K562 (cell line): Measurements from ENCODE around the gene CORO6. TPM values are rescaled to one million over a fixed set of nuclear protein-coding genes. Genes with fewer than 3 reads are reported as not detected.
A peak's percentile ranks its signal among the peaks of the same experiment; 100 is the strongest.

Source experiments
- FOS ChIP-seq: IDR thresholded peaks from 3 replicates; pipeline ENCODE4 v1.6.1; 2011; ENCODE audit not compliant: insufficient read length; ENCODE audit errors: extremely low read depth
- FOXA1 ChIP-seq: fragments of 450-650 bp; IDR thresholded peaks from 2 replicates; pipeline ENCODE4 v1.6.1; 2016; ENCODE audit warnings: mild to moderate bottlenecking, borderline replicate concordance
- HDAC1 ChIP-seq, 2 experiments: fragments of 450-650 bp; IDR thresholded peaks; 2 replicates each; pipeline ENCODE4 v1.6.1; 2016 to 2017; ENCODE audit warnings: inconsistent platforms in 1 of 2, mild to moderate bottlenecking in 1 of 2, moderate library complexity in 1 of 2
- ILK ChIP-seq: fragments of 450-650 bp; IDR thresholded peaks from 2 replicates; pipeline ENCODE4 v1.6.1; 2016; ENCODE audit warnings: missing genetic modification characterization, low read depth, mild to moderate bottlenecking, missing compliant biosample characterization, moderate library complexity, borderline replicate concordance
- MAZ ChIP-seq, 2 experiments: fragments of 450-650 bp in 1 of 2; sonication (generic) in 1 of 2; formaldehyde crosslinking; IDR thresholded peaks in 1 of 2; conservative IDR thresholded peaks in 1 of 2; 2 replicates each; pipeline versions ENCODE4 v1.4.0 to v1.5.0; 2020; ENCODE audit warnings: mild to moderate bottlenecking in 1 of 2, missing genetic modification reagents in 1 of 2
- MECOM ChIP-seq: fragments of 250-450 bp; sonication (Bioruptor Pico); IDR thresholded peaks from 2 replicates; pipeline ENCODE4 v1.8.0; 2022; ENCODE audit warnings: inconsistent platforms
- MIER1 ChIP-seq: fragments of 450-650 bp; IDR thresholded peaks from 2 replicates; pipeline ENCODE4 v1.6.1; 2016; ENCODE audit warnings: antibody characterized with exemption, mild to moderate bottlenecking, low read depth
- NCOA2 ChIP-seq, 2 experiments: fragments of 450-650 bp; IDR thresholded peaks; 2 replicates each; pipeline ENCODE4 v1.6.1; 2018; ENCODE audit warnings: mild to moderate bottlenecking in 2 of 2, moderate library complexity in 1 of 2; ENCODE audit not compliant: partially characterized antibody in 2 of 2
- NEUROD1 ChIP-seq: fragments of 150-350 bp; IDR thresholded peaks from 2 replicates; pipeline ENCODE4 v1.6.1; 2014; ENCODE audit warnings: borderline replicate concordance, low read length, low read depth; ENCODE audit not compliant: partially characterized antibody
- RFX1 ChIP-seq: fragments of 450-650 bp; IDR thresholded peaks from 2 replicates; pipeline ENCODE4 v1.6.1; 2016; ENCODE audit warnings: mild to moderate bottlenecking, moderate library complexity
- ZNF133 ChIP-seq: fragments of 250-450 bp; sonication (Bioruptor Pico); IDR thresholded peaks from 2 replicates; pipeline ENCODE4 v1.4.0; 2020; ENCODE audit warnings: mild to moderate bottlenecking
- ZNF444 ChIP-seq: fragments of 250-450 bp; sonication (Bioruptor Pico); IDR thresholded peaks from 2 replicates; pipeline ENCODE4 v1.4.0; 2020; ENCODE audit warnings: mild to moderate bottlenecking, moderate library complexity
- polyA plus RNA-seq, 8 experiments: library from polyadenylated mRNA; depleted of rRNA in 4 of 8; stranded (reverse) in 5 of 8; unstranded in 3 of 8; fragments of >200 nt; fragmentation: Nextera tagmentation in 2 of 8; fragmentation: Illumina TruSeq in 1 of 8; extraction: Ambion mirVana in 2 of 8; extraction: Trizol in 1 of 8; gene quantifications; 2 replicates each; pipeline versions ENCODE4 v1.2.1 to v1.2.3, GENCODE V29; 2011 to 2014; ENCODE audit warnings: inconsistent platforms in 1 of 8, missing spikeins in 1 of 8
- total RNA-seq, 7 experiments: library from RNA; depleted of rRNA in 6 of 7; stranded (reverse); fragments of >200 nt in 6 of 7; fragmentation: Illumina TruSeq in 2 of 7; extraction: Trizol in 2 of 7; gene quantifications; 2 replicates each; pipeline versions ENCODE4 v1.2.1 to v1.2.3, GENCODE V29; 2011 to 2021; ENCODE audit warnings: low replicate concordance in 1 of 7
- TF ChIP-seq, protein P1 (sequence below): fragments of 450-650 bp; formaldehyde crosslinking; IDR thresholded peaks from 2 replicates; pipeline ENCODE4 v1.4.0; 2020; ENCODE audit warnings: mild to moderate bottlenecking, moderate library complexity
- TF ChIP-seq, protein P2 (sequence below): fragments of 450-650 bp; IDR thresholded peaks from one replicate; pipeline ENCODE4 v1.6.1; 2018; ENCODE audit warnings: mild to moderate bottlenecking, moderate library complexity; ENCODE audit not compliant: partially characterized antibody
- TF ChIP-seq, protein P3 (sequence below), 2 experiments: fragments of 450-650 bp in 1 of 2; sonication (generic) in 1 of 2; formaldehyde crosslinking in 1 of 2; IDR thresholded peaks; 2 replicates each; pipeline versions ENCODE4 v1.7.1 to v1.9.0; 2016 to 2022; ENCODE audit warnings: inconsistent platforms in 1 of 2, mild to moderate bottlenecking in 1 of 2, missing genetic modification reagents in 1 of 2

The CORO6 gene
- total and polyA plus RNA-seq, 9 of the 15 experiments (the other 6 are each of a cell fraction or from before 2014, with no cell fraction given) = 0.04 to 11.9 (median 2.4) TPM

DNA sequence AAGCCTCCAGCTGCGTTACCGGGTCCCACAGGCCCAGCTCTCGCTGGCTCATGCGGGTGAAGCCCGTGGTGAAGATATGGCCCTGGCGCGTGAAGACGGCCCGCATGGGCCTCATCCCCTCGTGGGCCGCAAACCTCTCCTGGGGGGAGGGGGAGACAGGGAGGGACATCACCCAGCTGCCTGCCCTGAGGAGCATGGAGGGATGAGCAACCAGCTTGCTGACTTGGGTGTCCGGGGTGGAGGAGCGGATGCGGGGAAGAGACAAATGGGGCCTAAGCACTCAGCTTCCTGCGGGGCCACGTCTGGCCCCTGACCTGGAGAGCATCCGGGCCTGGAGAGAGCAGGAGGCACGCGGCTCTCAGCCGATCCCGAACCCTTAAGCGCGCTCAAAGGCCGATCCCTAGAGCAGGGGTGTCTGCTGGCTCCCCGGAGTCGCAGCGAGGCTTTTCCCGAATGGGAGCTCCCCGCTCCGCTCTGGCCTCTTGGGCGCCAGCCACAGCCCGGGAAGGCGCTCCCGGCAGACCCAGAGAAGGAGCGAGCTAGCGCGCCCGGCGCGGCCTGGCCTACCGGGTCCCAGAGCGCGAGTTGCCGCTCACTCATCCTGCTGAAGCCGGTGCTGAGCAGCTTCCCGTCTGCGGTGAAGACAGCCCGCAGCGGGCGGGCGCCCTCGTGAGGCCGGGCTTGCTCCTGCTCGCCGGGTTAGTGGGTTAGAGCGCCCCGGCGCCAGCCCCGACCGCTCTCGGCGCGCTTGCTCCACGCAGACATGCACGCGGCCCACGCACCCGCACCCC, 5.0 kb downstream of the CORO6 start (continued):
- TF ChIP-seq, protein P1, sequence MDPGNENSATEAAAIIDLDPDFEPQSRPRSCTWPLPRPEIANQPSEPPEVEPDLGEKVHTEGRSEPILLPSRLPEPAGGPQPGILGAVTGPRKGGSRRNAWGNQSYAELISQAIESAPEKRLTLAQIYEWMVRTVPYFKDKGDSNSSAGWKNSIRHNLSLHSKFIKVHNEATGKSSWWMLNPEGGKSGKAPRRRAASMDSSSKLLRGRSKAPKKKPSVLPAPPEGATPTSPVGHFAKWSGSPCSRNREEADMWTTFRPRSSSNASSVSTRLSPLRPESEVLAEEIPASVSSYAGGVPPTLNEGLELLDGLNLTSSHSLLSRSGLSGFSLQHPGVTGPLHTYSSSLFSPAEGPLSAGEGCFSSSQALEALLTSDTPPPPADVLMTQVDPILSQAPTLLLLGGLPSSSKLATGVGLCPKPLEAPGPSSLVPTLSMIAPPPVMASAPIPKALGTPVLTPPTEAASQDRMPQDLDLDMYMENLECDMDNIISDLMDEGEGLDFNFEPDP (CRISPR knock-in tag) = no peak
- TF ChIP-seq FOS = no peak
- no peak for TF ChIP-seq NEUROD1
- TF ChIP-seq ZNF444 = no peak
- TF ChIP-seq HDAC1 (IDR thresholded peaks at IDR 0.05) = peak in 1 of 2 experiments; percentile 39; a peak in 1 of 4 replicates
- TF ChIP-seq NCOA2 (IDR thresholded peaks at IDR 0.05; ENCODE audit: partially characterized antibody in 2 of 2) = no peak
- TF ChIP-seq MAZ (CRISPR knock-in tag; conservative IDR thresholded peaks at IDR 0.05 in 1 of 2, IDR thresholded peaks at IDR 0.05 in 1 of 2) = peak; percentile 40 to 68; a peak in 1 of 4 replicates
- no peak for TF ChIP-seq ZNF133 (CRISPR knock-in tag)
- no peak for TF ChIP-seq RFX1
- TF ChIP-seq, protein P2, sequence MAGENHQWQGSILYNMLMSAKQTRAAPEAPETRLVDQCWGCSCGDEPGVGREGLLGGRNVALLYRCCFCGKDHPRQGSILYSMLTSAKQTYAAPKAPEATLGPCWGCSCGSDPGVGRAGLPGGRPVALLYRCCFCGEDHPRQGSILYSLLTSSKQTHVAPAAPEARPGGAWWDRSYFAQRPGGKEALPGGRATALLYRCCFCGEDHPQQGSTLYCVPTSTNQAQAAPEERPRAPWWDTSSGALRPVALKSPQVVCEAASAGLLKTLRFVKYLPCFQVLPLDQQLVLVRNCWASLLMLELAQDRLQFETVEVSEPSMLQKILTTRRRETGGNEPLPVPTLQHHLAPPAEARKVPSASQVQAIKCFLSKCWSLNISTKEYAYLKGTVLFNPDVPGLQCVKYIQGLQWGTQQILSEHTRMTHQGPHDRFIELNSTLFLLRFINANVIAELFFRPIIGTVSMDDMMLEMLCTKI = no peak
- no peak for TF ChIP-seq MIER1
- no peak for TF ChIP-seq MECOM (CRISPR knock-in tag)
- TF ChIP-seq, protein P3, sequence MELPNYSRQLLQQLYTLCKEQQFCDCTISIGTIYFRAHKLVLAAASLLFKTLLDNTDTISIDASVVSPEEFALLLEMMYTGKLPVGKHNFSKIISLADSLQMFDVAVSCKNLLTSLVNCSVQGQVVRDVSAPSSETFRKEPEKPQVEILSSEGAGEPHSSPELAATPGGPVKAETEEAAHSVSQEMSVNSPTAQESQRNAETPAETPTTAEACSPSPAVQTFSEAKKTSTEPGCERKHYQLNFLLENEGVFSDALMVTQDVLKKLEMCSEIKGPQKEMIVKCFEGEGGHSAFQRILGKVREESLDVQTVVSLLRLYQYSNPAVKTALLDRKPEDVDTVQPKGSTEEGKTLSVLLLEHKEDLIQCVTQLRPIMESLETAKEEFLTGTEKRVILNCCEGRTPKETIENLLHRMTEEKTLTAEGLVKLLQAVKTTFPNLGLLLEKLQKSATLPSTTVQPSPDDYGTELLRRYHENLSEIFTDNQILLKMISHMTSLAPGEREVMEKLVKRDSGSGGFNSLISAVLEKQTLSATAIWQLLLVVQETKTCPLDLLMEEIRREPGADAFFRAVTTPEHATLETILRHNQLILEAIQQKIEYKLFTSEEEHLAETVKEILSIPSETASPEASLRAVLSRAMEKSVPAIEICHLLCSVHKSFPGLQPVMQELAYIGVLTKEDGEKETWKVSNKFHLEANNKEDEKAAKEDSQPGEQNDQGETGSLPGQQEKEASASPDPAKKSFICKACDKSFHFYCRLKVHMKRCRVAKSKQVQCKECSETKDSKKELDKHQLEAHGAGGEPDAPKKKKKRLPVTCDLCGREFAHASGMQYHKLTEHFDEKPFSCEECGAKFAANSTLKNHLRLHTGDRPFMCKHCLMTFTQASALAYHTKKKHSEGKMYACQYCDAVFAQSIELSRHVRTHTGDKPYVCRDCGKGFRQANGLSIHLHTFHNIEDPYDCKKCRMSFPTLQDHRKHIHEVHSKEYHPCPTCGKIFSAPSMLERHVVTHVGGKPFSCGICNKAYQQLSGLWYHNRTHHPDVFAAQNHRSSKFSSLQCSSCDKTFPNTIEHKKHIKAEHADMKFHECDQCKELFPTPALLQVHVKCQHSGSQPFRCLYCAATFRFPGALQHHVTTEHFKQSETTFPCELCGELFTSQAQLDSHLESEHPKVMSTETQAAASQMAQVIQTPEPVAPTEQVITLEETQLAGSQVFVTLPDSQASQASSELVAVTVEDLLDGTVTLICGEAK (IDR thresholded peaks at IDR 0.05) = no peak
- TF ChIP-seq, protein P3 (CRISPR knock-in tag; IDR thresholded peaks at IDR 0.05) = no peak
- no peak for TF ChIP-seq FOXA1
- no peak for TF ChIP-seq ILK (tag)
